SKM-1 treated with dmso at 0.1 percent for 144 hours (cell line): Measurements from ENCODE around the gene INSIG1.

ENCODE experiments used
- DNase-seq: peaks from one replicate; lab custom pipeline; 2025; ENCODE audit not compliant: unreplicated experiment; lab: John Stamatoyannopoulos, UW

Gene INSIG1

DNA sequence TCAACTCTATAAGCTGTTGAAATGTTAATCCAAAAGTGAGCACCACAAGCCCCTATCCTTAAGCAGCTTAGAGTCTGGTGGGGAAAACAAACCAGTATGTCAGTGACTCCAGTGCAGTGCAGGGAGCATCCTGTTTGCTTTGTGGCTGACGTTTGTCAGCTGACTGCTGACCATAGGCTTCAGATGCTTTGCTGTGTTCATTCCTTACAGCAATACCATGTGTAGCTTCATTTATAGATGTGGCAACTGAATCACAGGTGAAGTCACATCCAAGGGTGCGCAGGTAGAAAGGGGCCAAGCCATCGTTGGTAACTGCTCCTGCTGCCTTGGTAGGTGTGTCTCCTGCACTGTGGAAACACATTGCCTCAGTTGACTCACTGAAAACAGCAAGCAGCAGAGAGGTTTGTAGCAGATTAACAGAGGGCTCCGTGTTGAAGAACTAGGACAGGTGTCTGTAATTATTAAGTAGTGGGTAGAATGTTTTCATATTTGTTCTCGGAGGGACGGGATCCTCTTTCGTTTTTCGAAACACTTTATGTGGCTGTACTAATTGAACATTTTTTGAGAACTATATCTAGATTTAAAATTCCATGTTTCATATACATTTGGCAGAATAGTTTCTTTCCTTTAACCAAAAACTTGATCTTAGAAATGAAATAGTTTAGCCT lies 2.0 kb downstream of the INSIG1 start:
- DNase-seq = no peak

DNA sequence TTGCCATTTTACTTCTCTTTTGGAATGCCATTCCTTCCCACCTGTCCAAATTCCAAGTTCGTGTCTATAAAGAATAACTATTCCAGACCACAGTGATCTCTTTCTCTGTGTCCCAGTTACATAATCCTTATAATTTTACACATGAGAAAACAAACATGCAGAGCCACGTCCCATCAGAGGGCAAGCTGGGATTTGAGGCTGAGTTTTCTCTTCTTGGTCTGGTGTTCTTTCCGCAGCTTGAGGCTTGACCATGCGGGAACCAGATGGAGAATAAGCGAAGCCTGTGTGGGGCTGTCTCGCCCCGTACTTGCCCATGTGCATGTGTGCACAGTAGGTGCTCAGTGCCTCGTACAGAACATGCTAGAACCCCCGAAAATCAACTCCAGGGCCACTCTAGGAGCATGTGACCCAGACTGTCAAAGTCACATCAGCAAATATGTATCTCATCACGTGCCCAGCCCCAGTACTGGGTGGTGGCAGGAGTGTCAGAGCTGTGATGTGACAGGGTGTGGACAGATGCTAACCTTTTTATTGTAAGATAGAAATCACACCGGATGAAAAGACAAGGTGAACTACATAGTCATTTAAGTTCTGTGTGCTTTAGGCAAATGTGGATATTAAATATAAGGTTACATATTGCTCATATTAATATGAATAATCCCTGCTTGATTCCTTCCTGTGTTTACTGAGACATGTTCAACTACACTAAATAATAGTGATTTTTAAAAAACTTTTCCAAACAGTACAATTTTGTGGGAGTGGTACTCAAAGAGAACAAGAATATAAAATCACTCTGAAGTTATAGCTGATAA lies 3.2 kb downstream of the INSIG1 start:
- no peak for DNase-seq

DNA sequence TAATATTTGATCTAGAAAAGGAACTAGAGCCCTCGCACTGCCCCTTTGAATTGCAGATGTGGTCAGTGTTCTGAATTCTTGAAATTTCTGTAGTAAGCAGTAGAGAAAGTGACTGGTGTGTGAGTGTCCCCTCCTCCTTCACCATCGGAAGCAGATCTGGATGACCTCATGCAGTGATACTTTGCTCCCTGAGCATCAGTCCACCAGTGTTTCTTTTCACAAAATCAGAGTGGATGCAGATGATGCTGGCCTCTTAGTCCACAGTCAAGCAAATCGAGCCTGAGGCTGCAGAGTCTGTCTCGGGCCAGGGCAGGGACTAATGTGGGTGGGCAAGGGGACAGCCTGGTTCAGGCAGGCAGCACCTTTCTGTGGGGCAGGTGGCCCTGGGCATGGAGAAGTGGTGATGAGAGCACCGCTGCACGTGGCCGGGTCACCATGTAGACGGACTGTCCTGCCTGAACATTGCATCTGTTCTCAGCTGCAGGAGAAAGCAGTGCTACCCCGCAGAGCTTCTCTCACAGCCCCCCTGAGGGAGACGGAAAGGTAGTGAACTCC lies 5.4 kb downstream of the INSIG1 start:
- no peak for DNase-seq

DNA sequence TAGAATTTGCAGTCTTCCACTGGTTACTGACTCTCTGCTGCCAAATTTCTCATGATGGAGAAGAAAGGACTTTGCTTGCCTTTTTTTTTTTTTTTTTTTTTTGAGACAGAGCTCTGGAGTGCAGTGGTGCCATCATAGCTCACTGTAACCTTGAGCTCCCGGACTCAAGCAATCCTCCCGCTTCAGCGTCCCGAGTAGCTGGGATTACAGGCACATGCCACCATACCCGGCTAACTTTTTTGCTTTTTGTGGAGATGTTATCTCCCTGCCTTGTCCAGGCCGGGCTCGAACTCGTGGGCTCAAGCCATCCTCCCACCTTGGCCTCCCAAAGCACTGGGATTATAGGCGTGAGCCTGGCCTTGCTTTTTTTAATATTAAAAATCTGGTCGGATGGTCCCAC lies 6.2 kb downstream of the INSIG1 start:
- DNase-seq = no peak

DNA sequence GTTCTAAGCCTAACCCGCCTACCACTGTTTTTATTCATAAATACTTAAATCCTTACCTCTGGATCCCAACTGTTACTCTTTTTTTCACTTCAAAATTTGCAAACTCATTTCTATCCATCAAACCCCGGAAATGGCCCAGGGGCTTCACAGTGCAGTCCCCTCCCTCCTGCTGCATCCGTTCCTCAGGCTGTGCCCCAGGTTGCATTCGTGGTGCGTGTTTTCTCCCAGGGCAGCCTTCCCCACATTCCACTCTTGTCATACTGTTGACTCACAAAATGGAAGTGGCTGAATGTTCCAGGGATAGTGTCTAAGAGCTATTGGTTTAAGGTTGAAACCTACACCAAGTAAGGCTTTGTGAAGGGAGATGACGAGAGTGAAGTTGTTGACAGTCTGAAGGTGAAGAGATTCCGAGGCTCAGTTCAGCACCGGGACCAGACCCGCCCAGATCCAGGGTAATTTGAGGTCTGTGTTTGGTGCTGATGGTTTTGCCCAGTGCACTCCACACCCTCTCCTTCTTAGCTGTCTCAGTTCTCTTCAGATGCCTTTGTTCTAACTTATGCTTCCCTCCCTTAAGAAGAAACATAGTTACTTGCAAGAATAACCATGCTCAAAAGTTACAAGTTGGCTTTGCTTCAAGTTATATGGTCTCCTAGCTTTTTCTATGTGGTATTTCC lies 7.7 kb downstream of the INSIG1 start:
- no peak for DNase-seq

DNA sequence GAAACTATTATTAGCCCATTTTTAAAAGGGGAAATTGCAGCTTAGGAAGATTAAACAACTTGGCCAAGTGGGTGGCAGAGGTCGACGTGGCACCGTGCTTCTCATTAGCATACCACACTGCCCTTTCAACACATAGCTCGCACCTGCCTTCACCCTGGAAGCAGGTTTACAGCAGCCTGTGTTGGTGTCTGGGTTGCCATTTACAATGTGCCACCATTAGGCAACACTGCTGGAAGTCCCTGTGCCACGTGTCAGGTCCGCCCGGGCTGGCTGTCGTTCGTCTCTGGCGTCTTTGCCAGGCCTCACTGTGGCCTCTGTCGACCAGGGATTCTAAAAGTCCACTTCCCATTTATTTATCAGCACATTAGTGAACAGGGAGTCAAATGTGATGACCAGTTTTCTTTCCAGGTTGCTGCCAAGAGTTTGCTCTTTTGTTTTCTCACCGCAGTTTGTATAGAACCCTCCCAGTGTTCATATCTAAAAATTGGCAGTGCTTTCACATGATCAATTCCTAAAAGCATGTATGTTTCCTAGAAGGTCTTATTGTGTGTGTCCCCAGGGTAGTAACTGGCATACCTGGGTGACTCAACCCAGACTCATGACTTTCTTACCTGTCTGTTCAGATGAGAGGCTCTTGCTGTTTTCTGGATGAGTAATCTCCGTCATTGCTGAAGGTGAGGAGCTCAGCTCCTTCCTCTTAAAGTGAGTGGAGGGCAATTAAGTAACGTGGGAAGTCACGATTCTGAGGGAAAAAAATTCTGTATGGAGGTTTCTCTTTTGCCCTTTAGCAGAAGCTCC lies 9.2 kb downstream of the INSIG1 start:
- no peak for DNase-seq

DNA sequence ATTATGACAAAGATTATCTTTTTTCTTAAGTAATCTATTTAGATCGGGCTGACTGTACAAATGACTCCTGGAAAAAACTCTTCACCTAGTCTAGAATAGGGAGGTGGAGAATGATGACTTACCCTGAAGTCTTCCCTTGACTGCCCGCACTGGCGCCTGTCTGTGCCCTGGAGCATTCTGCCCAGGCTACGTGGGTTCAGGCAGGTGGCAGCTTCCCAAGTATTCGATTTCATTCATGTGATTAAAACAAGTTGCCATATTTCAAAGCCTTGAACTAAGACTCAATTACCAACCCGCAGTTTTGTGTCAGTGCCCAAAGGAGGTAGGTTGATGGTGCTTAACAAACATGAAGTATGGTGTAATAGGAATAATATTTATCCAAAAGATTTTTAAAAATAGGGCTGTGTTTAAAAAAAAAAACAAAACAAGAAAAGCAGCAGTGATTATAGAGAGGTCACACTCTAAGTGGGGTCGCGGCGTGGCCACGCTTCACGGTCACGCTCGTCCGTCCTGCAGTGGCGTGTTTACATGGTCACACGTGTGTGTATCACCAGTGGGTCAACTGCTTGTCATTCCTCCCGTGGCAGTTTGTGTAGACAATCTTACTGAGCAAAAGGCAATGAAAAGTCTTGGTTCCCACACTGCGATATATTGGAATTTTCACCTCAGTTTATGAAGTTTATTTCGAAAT lies 10.8 kb downstream of the INSIG1 start:
- DNase-seq = no peak

DNA sequence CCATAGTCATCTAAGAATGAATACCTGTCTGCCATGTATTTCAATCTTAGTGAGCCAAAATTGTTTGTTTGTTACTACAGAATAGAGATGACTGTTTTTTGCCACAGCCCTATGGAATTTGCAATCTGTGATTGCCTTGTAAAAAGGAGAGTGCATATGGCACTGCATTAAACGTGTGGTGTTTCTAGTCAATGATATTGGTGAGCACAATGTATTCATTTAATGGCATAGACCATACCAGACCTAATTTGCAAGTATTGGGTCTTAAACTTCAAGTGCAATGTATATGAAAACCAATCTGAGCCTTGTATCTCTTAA lies 11.3 kb downstream of the INSIG1 start:
- DNase-seq = no peak

DNA sequence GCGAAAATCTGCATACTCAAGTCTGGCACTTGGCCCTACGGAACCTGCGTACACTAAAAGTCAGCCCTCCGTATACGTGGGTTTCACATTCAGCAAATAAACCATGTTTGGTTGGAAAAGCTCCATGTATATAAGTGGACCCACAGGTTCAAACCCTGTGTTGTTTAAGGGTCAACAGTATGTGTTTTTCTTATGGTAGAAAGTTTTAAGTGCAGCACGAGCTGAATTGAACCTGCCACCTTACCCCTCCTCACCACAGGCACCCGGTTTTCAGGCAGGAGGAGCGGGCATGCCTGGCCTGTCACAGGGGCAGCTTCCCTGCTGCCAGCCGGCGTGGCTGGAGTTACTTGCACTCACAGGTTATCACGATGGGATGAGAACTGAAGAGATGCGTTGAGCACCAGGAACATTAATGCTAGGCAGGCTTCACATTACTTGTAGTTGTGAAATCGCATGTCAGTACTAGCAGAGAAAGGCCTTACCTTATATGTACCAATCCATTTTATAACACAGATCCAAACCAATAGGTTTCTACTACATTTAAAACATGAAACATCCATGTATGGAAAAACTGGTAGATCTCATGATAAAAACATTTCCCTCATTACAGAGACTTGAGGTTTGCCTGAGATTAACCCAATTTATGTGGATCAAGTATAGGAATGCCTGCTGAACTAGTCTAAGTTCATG lies 12.9 kb downstream of the INSIG1 start:
- DNase-seq = no peak

DNA sequence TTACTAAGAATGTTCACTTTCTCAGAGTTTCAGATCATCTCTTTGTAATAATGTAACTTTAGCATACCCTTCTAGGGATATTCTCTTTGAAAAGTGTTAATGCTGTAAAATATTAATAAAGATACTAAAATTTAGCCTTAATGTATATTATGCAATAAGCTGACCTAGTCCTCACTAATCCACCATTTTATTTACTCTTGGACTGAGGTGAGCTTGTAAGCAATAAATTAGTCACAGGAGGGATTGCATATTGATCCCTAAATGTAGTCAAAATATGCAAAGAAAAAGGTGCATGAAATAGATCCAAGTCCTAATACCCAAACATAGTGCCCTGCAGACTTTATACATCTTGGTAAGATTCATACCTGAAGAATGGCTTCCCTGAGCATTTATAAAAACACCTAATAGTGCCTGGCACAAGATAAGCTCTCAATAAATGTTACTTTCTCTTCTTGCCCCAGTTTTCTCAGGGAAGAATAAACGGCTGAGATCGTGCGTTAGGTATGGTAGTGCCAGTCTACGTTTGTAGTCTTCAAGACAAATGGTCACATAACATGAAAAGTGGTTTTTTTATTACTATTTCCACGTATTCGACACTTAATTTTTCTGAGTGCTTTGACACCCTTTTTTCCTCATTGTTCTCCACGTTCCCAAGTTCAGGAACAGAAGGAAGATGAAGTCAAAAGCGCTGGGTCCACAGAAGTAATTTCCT lies 14.3 kb downstream of the INSIG1 start:
- no peak for DNase-seq

DNA sequence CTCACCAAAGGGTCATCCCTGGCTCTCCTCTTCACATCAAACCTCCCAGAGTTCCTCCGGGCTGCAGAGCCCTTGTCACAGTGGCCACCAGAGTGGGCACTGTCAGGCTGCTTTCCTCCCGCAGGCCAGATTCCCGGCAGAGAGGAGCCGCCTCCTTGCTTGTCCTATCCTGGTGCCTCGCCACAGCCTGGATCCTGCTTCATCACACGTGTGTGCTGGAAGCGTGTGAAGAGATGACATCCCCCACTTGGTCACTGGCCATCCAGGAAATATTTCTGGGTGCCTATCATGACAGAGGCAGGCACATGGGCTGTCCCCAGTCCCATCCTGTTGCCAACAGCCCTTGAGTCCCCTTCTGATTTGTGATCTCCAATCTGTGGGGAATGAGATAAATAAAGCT lies 15.0 kb downstream of the INSIG1 start:
- DNase-seq = no peak

DNA sequence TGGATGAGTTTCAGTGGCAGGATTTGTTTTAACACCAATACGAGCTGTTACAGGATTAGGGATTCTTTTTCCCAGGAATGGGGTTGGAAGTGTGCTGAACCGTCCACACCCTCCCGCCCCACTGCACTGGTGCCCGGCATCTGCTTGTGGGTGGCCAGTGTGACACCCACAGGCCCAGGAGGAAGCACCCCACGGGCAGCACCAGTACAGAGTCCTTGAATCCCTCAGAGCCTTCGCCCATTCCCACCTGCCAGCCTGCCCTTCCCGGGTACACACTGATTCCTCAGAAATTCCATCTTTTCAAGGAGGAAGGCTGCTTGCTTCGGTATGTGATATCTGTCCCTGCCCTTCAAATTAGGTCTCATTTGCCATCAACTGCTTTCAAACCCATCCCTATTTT lies 15.4 kb downstream of the INSIG1 start:
- DNase-seq = no peak

DNA sequence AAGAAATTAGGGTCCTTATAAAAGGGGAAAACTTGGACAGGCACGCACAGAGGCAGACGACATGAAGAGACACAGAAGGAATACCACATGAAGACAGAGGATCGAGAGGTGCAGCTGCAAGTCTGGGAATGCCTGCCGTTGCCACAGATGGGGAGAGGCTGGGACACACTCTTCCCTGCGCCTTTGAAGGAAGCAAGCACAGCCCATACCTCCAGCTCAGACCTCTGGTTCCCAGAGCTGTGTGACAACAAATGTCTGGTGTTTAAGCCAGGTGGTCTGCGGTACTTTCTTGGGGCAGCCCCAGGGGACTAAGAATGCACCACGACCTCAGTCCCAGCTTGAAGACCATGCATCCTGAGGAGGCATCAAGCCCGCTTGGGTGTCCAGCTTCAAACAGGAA lies 18.3 kb downstream of the INSIG1 start:
- DNase-seq = no peak

DNA sequence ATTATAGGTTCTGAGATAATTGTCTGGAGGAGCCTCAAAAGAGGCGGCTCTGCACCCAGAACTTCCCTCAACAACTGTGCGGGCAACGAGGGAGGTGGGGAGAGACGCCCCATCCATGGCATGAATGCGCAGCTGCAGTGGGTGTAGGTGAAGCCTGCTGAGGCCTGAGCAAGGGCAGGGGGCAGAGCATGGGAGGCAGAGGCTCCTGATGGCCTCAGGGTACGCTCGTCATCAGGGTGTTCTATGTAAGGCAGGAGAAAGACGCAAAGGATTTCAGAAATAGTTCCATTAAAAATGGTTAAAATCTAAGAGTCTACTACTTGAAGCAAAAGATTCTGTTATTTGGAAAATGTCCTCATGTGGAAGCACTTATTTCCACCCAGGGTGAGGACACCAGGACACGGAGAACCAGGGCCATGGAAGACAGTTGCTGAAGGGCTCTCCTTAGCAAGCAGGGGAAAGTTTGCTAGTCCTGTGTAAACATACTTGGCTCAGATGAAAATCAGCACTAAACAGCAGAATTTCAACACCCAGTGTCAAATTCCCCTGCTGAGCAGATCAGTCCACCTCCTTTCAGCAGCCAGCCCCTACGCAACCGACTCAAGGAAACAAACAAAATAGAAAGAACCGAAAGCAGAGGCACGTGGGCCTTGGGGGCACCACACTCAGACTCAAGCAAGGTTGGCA lies 18.9 kb downstream of the INSIG1 start:
- DNase-seq = no peak

DNA sequence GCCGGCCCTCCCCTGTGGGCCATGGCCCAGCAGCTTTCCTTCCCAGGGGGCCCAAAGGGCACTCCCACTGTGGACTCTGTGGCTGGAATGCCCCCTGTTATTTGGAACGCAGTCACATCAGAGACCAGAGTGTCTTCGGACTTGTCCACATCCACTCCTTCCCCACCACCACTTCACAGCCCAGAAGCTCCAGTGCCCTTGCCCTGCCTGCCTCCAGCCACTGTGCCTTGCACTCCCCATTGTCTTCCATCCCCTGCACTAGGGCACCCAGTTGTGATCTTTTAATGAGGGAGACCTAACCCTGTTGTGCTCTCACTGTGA lies 19.4 kb downstream of the INSIG1 start:
- no peak for DNase-seq

DNA sequence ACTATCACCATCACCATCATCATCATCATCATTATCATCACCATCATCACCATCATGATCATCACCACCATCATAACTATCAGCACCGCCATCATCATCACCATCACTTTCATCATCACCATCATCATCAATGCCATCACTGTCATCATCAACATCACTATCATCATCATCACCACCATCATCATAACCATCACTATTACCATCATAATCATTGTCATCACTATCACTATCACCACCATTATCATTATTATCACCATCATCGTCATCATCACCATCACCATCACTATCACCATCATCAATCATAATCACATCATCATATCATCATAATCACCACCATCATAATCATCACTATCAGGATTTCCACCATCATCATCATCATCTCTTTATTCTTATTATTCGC lies 20.6 kb downstream of the INSIG1 start:
- no peak for DNase-seq

DNA sequence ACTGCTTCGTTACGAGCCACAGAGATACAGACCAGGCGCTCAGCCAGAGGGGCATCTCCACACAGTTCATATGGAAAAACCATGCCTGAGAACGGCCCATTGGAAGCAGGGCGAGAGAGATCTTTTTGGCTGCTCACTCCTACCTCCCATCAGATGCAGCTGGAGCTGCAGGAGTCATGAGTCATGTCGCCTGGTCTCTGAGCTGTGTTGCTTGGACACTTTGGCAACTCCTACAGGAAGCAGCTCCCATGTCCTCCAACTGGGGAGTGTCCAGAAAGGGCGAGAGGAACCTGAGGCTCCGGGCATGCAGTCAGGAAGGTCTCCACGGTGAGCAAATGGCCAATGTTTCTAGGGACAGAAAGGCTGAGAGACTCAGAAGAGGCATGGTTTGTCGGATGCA lies 24.9 kb downstream of the INSIG1 start:
- no peak for DNase-seq

DNA sequence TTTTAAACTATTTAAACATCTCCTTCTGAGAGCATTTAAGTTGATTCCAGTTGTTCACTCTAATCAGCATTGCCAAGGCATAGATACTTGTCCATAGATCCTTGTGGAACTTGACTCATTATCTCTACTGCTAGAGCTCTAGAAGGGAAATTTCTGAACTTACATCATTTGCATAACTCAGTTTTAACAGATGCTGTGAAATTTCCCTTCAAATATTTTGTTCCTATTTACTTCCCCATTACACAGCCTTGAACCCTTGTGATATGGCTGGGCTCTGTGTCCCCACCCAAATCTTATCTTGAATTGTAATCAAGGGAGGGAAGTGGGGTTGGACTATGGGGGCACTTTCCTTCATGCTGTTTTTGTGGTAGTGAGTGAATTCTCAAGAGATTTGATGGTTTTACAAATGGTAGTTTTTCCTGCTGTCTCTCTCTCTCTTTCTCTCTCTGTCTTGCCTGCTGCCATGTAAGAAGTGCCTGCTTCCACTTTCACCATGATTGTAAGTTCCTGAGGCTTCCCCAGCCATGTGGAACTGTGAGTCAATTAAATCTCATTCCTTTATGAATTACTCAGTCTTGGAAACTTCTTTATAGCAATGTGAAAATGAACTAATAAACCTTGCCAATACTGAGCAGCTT lies 25.4 kb downstream of the INSIG1 start:
- DNase-seq = no peak
